HEK293 (cell line): ENCODE data around the gene ZNRF1.

Experiments used
- ZNF558 ChIP-seq: fragments of 450-650 bp; formaldehyde crosslinking; IDR thresholded peaks from 2 replicates; pipeline ENCODE4 v1.5.1; 2016; ENCODE audit warnings: missing biosample characterization, missing genetic modification characterization
- TF ChIP-seq, protein P1 (sequence below): fragments of 450-650 bp; IDR thresholded peaks from 2 replicates; pipeline ENCODE4 v1.5.1; 2018; ENCODE audit warnings: missing biosample characterization, missing genetic modification characterization
- TF ChIP-seq, protein P2 (sequence below): fragments of 450-650 bp; formaldehyde crosslinking; IDR thresholded peaks from 2 replicates; pipeline ENCODE4 v1.5.1; 2016; ENCODE audit warnings: missing biosample characterization, missing genetic modification characterization

DNA sequence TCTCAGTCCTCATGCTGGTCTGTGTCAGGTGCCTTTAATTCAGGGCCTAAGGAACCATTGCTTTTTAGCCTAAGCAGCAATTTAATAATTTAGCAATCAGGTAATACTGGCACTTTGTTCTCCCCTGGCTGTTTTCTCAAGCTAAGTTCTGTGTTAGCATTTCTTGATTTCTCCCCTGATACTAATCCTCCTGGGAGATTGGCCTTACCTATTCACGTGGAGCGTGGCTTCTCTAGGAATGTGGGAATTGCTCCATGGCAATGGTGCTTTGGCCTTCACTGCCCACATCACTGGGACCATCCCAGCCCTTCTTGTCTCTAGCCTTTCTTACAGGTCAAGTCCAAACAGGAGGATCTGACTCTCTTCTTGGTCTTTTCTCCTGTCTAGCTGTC lies 55.7 kb downstream of the ZNRF1 start:
- TF ChIP-seq ZNF558 (tag by site-specific recombination) = no peak
- TF ChIP-seq, protein P1, sequence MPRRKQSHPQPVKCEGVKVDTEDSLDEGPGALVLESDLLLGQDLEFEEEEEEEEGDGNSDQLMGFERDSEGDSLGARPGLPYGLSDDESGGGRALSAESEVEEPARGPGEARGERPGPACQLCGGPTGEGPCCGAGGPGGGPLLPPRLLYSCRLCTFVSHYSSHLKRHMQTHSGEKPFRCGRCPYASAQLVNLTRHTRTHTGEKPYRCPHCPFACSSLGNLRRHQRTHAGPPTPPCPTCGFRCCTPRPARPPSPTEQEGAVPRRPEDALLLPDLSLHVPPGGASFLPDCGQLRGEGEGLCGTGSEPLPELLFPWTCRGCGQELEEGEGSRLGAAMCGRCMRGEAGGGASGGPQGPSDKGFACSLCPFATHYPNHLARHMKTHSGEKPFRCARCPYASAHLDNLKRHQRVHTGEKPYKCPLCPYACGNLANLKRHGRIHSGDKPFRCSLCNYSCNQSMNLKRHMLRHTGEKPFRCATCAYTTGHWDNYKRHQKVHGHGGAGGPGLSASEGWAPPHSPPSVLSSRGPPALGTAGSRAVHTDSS (tag by site-specific recombination) = no peak
- TF ChIP-seq, protein P2, sequence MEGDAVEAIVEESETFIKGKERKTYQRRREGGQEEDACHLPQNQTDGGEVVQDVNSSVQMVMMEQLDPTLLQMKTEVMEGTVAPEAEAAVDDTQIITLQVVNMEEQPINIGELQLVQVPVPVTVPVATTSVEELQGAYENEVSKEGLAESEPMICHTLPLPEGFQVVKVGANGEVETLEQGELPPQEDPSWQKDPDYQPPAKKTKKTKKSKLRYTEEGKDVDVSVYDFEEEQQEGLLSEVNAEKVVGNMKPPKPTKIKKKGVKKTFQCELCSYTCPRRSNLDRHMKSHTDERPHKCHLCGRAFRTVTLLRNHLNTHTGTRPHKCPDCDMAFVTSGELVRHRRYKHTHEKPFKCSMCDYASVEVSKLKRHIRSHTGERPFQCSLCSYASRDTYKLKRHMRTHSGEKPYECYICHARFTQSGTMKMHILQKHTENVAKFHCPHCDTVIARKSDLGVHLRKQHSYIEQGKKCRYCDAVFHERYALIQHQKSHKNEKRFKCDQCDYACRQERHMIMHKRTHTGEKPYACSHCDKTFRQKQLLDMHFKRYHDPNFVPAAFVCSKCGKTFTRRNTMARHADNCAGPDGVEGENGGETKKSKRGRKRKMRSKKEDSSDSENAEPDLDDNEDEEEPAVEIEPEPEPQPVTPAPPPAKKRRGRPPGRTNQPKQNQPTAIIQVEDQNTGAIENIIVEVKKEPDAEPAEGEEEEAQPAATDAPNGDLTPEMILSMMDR (tag by site-specific recombination) = no peak
